Fibroblast of skin of abdomen (primary cell): ENCODE data around the gene NFATC4.
A peak's percentile ranks its signal among the peaks of the same experiment; 100 is the strongest.
"Not testable (repeated sequence)": the region's sequence is repeated elsewhere in the genome, so short reads cannot be mapped to it uniquely, and the experiment has no call there.

Experiments
- DNase-seq: peaks from one replicate; pipeline ENCODE4 v3.0.0-alpha.2; 2013

The NFATC4 gene

DNA sequence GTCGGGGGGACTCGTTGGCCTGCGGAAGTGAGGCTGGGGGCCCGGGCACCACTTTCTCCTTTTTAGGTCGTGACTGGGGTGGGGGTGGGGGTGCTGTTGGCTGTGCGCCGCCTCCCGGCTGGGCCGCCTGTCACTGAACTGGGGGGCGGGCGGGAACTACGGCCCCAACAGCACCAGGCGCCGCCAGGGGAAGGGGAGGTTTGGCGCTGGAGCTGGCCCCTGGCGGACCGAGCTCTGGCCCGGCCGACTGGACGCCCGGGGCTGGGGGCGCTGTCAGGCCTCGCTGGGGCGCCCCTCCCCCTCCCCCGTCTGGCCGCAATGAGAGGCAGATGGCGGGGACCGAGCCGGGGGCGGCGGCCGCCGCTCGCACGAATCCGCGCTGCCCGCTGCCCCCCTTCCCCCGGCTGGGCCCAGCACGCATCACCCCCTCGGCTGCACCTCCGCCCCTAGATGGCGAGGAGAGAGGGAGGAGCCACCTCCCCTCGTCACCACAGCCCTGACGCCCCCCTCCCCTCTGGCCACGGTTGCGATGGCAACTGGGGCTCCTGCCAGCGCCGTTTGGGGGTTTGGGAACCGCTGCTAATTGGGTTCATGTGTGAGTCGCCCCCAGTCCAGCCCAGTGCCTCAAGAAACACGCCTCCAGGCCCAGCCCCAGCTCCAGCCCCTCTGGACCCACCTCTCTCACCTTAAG is 723 bp downstream of the NFATC4 start:
- DNase-seq = peak; percentile 94

DNA sequence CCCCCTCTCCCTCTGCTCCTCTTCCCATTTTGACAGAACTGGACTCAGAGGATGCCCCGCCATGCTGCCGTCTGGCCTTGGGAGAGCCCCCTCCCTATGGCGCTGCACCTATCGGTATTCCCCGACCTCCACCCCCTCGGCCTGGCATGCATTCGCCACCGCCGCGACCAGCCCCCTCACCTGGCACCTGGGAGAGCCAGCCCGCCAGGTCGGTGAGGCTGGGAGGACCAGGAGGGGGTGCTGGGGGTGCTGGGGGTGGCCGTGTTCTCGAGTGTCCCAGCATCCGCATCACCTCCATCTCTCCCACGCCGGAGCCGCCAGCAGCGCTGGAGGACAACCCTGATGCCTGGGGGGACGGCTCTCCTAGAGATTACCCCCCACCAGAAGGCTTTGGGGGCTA is 1.5 kb downstream of the NFATC4 start:
- no peak for DNase-seq

DNA sequence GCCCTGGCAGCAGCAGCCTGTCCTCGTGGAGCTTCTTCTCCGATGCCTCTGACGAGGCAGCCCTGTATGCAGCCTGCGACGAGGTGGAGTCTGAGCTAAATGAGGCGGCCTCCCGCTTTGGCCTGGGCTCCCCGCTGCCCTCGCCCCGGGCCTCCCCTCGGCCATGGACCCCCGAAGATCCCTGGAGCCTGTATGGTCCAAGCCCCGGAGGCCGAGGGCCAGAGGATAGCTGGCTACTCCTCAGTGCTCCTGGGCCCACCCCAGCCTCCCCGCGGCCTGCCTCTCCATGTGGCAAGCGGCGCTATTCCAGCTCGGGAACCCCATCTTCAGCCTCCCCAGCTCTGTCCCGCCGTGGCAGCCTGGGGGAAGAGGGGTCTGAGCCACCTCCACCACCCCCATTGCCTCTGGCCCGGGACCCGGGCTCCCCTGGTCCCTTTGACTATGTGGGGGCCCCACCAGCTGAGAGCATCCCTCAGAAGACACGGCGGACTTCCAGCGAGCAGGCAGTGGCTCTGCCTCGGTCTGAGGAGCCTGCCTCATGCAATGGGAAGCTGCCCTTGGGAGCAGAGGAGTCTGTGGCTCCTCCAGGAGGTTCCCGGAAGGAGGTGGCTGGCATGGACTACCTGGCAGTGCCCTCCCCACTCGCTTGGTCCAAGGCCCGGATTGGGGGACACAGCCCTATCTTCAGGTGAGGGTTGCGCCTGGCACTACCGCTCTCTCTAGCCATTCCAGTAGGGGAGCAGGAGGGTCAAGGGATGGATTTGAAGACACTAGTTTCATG is 2.1 kb downstream of the NFATC4 start:
- DNase-seq = no peak

DNA sequence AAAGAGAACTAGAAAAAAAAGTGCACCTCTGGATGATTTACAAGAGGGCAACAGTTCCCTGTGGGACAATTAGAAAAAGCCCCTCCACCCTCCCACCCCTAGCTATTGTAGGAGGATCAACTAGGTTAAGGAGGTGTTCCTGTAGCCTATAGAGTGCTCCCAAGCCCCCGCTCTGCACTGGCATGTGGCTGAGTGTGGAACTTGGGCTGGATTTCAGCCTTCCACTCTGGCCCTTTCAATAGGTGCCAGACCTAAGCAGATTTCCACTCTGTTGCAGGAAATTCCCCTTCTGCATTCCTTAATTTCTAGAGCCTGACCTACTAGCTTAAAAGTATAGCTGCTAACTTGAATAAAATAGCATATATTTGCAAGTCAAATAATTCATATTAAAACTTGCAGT is 2.8 kb downstream of the NFATC4 start:
- DNase-seq = no peak

DNA sequence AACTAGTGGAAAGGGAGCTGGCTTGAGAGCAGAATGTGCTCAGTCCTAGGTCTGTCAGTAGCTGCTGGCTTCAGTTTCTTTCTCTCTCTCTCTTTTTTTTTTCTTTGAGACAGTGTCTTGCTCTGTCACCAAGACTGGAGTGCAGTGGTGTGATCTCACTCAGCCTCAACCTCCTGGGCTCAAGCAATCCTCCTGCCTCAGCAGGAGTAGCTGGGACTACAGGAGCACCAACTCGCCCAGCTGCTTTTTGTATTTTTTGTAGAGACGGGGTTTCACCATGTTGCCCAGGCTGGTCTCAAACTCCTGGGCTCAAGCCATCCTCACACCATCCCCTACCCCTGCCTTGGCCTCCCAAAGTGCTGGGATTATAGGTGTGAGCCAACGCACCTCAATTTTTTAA is 3.6 kb downstream of the NFATC4 start:
- not testable (repeated sequence) for DNase-seq

DNA sequence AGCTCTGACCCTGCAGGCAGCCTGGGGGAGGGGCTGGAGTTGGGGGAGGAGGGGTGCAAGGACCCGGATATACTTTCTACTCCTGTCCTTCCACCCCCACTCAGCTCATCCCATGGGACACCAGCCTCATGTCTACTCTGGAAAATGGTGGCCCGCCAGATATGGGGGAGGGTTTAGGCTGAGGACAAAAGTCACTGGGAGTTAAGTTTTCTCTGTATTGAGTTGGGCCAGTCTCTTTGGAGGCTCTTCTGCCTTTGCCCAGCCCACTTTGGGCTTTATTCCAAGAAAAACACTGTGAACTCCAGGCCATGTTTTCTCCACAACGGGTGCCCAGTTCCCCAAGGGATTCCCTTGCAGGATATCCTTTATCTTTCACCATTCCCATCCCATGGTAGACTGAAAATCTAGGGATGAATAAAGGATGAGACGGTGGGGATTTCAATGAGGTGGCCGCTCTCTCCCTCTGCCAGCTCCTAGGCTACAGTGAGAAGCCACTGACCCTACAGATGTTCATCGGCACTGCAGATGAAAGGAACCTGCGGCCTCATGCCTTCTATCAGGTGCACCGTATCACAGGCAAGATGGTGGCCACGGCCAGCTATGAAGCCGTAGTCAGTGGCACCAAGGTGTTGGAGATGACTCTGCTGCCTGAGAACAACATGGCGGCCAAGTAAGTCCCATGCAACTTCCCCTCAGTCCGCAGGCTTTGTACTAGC is 4.9 kb downstream of the NFATC4 start:
- DNase-seq = no peak

DNA sequence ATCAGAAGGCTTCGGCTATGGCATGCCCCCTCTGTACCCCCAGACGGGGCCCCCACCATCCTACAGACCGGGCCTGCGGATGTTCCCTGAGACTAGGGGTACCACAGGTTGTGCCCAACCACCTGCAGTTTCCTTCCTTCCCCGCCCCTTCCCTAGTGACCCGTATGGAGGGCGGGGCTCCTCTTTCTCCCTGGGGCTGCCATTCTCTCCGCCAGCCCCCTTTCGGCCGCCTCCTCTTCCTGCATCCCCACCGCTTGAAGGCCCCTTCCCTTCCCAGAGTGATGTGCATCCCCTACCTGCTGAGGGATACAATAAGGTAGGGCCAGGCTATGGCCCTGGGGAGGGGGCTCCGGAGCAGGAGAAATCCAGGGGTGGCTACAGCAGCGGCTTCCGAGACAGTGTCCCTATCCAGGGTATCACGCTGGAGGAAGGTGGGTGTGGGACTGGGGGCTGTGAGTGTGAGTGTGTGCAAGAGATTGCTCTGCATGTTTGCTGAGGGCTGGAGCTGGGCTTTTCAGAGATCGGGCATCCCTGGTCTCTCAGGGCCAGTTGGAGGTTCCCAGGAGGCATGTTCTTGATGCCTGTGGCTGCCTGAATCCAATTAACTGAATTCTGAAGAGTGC is 8.6 kb downstream of the NFATC4 start:
- DNase-seq = no peak

DNA sequence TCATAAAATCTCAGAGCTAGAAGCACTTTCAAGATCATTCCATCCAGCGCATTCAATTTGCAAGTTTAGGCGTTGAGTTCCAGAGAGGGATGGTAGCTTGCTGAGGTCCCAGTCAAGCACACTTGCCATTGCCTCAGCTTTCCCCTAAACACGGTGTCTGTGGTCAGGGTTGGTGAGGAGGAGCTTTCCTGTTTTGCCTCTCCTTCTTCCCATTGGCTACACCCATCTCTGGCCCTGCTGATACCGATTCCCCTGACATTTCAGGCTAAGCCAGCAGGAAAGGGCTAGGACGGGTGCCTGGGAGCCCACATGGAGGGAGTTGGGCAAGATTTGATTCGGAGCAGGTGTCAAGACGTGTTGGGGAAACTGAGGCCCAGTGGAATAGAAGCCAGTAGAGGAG is 9.1 kb downstream of the NFATC4 start:
- no peak for DNase-seq

DNA sequence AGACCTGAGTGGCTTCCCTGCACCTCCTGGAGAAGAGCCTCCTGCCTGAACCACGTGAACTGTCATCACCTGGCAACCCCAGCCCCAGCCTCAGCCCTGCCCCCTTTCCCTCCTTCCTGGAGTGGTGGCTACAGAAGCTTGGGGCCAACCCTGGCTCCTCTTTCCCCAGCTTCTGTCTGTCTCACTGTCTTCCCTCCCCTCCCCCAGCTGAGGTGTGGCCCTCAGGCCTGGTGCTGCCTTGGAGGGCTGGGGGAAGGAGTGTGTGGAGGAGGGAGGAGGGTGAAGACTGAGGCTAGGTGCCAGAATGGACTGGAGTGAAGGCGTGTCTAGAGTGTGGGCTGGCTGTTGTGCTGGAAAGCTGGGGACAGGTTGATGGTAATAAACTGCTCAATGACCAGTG is 9.7 kb downstream of the NFATC4 start:
- DNase-seq = peak; percentile 14

DNA sequence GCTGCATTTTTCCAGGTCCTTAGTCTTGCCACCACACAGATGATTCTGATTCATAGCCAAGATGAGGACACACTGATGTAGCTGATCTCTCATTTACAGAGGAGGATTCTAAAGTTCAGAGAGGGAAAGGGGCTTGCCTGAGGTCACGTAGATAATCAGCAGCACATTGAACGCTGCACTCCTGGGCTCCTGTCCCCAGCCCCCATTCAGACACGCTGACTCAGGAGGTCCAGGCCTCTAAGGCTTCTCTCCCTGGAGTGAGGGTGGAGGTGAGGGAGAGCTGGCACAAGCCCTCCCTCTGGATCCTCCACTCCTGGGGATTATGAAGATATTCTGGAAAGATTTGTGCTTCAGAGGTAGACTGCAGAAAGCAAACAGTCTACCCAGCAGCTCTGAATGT is 10.3 kb downstream of the NFATC4 start:
- DNase-seq = no peak

DNA sequence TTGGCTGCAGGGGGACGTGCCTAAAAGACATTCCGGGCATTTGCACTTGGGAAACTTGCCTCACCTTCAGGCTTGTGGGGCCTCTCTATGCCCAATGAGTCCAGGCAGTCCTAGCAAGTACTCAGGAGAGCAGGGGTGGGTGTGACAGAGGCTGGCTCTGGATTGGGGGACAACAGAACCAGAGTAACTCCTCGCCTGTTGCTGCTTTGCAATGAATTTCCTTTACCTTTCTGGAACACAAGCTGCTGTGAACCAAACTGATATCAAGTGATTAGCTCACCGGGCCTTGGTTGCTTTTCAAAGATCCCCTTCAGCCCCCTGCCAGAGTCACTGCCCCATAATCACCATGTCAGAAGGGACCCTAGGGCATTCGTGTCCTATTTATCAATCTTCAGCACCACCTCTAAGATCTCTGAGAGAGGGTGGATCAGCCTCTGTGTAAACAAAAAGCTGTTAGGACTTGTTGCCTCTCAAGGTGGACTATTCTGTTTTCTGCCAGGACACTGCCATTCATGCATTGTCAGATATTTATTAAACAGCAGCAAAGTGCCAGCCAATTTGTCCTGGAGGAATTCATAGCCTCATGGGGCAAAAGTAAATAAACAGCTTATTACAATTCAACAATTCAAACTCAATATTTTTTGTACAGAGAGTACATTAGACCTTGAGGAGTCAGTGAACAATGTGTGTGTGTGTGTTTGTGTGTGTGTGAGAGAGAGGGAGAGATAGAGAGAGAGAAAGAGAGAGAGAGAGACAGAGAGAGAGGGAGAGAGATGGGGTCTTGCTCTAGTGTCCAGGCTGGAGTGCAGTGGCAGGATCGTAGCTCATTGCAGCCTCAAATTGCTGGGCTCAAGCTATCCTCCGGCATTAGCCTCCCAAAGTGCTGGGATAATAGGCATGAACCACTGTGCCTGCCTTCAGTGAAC is 11.3 kb downstream of the NFATC4 start:
- no peak for DNase-seq

DNA sequence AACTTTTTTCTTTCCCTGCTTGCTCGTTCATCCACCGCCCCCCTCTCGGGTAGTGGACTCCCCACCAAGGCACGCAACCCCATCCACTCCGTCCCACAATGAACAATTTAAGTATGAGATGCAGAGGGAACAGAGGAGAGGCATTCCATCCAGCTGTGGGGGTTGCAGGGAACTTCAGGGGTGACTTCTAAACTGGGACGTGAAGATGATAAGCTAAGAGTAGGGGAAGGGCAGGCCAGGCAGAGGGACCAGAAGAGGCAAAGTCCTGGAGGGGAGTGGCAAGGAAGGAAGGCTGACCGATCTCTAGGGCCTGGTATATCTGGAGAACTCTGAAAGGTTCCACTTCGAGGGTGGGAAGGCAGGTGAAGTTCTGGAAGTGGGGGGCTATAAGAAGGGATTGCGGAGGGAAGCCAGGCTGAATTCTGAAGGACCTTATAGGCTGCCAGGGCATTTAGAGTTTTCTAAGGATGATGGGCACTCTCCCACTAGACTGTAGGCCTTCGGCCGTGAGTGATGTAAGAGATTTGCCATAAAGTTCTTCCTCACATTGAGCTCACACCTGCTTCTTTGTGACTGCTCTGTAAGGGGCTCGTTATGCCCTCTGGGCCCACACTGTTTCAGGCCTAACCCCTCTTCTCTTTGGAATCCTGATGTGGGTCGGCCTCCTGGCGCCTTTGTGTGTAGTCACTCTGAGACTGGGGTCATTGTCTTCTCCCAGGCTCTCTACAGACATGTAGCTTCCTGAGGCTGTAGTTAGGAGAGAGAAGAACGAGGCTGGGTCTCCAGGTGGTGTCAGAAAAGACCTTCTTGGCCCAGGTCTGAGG is 12.1 kb downstream of the NFATC4 start:
- DNase-seq = no peak

DNA sequence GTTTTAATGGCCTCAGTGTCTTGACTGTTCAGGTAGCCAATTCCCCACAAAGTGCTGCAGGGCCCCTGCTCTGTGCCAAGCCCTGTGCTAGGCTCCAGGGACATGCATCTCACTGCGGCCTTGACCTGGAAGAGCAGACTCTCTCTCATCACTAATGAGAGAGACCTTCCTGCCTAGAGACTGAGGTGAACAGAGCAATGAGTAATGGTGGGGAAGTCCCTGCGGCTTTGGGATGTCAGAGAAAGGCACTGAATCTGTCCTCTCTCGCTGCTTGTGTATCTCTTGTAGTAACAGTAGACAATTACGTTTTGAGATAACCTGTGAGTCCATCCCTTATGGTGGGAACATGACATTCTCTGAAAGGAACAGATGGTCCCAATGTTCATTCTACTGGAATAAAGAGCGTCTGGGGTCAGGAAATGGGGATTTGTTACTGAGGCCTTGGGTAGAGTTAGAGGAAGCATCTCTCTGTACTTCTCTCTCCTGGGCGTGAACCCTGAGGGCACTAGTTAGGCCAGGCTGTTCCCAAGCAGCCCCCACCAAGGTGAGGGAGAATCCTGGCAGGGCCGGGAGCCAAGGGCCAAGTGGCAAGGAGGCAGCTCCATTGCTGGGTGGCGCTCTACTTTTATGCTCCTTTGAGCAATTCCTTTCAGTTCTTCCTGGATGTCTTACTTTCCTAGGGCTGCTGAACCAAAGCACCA is 13.5 kb downstream of the NFATC4 start:
- no peak for DNase-seq

DNA sequence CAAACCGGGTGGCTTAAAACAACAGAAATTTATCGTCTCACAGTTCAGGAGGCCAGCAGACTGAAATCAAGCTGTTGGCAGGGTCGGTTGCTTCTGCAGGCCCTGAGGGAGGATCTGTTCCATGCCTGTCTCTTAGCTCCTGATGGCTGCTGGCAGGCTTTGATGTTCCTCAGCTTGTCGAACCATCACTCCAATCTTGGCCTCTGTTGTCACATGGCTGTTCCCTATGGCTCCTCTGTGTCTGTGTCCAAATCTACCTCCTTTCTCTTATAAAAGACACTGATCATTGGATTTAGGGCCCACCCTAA is 14.0 kb downstream of the NFATC4 start:
- no peak for DNase-seq

DNA sequence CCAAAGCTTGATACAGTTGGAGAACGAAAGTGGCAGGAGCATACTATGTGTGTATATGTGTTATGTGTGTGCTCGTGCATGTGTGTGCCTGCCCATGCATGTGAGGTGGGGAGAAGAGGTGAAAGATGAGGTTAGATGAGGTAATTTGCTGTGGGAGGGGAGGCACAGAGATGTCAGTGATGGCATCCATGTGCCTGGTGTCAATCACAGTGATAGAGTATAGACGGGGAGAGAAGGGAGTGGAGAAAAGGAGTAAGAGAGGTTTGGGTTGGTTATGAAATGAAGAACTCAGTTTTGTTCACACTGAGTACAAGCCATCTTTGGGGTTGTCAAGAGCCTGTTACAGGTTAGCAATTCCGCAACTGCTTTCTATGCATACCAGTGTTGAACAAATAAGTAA is 16.2 kb downstream of the NFATC4 start:
- no peak for DNase-seq

DNA sequence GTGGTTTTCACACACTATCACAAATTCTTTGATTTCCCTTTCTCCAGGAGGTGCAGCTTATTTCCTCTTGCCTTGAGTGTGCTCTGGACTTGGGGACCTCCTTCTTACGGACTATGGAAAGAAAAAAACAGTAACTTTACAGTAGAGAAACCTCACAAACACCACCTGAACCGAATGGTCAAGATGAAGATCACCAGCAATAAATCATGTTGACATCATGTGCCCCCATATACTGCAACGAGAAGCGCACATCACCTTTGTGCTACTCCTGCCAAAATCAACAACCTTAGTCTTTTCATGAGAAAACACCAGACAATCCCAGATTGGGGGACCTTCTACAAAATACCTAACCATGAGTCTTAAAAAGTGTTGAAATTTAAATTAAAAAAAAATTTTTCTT is 17.5 kb downstream of the NFATC4 start:
- DNase-seq = no peak

DNA sequence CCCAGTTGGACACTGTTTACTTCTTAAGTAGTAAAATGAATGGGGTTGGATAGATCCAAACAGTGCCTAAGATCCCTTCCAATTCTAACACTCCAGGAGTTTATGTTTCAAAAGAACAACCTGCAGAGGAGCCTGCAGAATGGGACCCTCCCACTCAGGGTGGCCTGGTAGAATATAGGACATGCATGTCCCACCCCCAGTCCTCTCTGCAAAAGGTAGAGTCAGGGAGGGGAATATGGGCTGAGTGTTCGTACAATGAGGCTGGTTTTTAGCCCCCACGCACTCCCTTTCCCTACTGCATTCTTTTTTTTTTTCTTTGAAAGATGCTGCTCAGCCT is 19.0 kb downstream of the NFATC4 start:
- no peak for DNase-seq

DNA sequence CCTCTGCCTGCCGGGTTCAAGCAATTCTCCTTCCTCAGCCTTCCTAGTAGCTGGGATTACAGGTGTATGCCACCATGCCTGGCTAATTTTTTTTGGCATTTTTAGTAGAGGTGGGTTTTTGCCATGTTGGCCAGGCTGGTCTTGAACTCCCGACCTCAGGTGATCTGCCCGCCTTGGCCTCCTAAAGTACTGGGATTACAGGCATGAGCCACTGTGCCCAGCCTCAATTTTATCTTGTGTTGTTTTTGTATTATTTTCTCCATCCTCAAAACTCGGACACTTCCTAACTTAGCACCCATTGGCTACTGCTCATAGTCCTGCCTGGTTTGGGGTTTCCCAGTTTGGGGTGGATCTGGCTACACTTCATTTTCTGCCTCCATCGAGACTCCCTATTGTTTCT is 19.6 kb downstream of the NFATC4 start:
- not testable (repeated sequence) for DNase-seq

DNA sequence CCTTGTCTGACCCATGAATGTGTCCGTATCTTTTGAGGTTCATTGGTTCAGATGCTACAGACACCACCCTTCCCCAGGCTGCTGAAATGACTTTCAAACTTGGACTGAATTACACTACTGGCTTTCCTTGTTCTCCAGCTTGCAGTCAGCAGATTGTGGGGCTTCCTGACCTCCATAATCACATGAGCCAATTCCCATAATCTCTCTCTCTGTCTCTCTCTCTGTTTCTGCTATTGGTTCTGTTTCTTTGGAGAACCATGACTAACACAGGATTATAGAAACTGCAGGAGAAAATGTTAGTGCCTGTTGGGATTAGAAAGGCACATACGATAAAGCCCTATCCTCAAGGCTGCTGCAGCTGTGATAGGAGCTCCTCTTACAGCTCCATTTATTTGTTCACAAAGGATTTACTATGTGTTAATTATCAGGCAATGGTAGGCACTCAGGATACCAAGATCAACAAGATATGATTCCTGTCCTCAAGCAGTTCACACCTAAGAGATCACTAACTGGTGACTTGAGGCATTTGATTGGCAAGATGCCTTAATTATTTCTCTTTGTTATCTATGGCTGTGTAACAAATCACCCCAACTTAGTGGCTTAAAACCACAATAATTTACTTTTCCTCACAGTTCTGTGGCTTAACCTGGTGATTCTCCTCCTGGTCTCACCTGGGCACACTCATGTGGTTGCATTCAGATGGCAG is 20.6 kb downstream of the NFATC4 start:
- no peak for DNase-seq

DNA sequence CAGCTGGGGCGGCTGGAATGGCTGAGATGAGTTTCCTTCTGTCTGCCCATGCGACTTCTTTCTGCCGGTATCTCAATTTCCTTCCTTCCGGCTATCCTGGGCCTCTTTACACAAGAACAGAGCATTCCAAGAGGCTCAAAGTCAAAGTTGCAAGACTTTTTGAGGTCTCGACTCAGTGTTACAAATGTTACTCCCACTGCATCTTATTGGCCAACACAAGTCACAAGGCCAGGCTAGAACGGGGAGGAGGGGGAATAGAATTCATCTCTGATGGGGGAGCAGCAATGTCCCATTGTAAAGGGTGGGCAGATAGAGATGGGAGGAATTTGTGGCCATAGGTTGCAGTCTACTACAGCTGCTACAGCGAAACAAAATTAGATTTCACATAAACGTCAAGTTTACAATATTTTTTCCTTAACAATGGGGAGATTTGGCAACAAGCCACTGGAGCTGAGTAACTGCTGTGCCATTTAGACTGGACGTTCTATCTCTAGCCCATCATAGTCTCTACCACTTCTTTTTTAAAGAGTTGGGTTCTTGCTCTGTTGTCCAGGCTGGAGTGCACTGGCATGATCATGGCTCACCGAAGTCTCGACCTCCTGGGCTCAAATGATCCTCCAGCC is 21.4 kb downstream of the NFATC4 start:
- peak; percentile 25 for DNase-seq
